ENCODE data around the gene SLC16A3. TPM values are rescaled to one million over a fixed set of nuclear protein-coding genes. Genes with fewer than 3 reads are reported as not detected.

Gene SLC16A3
- total RNA-seq, 1 experiment from 2014 or later: 28.7 TPM

DNA sequence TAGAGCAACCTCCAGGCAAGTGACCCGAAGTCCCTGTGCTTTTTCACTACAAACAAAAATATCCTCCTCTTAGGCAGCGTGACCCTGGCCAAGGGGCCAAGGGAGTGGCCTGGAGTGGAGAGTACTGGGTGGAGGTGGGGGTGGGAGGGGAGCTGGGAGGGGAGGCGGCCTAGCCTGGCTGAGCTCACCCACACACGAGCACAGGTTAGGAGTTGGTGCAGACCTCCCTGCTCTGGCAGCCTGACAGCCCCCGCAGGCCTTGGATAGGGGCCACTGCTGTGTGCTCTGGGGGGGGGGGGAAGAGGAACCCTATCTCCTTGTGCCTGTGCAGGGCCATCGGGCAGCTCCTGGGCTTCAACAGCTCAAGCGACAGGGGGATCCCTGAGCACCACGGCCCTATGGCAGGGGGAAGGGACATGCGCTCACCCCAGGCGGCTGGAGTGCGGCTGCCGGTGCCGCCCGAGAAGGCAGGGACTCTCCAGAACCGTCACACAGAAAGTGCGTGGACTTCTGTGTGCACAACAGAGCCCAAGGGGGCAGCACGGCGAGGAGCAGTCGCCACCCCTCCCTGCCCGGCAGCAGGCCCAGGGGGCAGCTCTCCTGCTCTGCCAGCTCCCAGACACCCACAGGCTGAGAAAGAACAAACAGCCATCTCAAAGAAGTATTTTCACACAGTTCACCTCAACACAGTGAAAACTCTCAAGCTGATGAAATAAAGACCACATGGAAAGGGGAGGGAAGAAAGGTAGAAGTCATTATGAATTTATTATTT, 13.3 kb downstream of the SLC16A3 start:
- H3K27ac Mint-ChIP-seq: no peak overlapping the region
- DNase-seq (ENCODE audit: low spot score): no peak

More for the DNA sequence above, 13.3 kb downstream of the SLC16A3 start:
- CTCF ChIA-PET: interaction anchor here (0.6 to 1.2 kb wide), 2 partner anchors 10 to 204 kb away, joined by 3 read pairs; partner anchors contain the start of gene DCXR
- H3K4me1 Mint-ChIP-seq: peaks cover 4% of the 10 kb centered on the region; the same call in 1 of the 2 replicates
- H3K9me3 Mint-ChIP-seq: no peaks in the 10 kb centered on the region
- peaks cover 44% of the 10 kb centered on the region for H3K36me3 Mint-ChIP-seq
- no peak for ATAC-seq
- no peak for TF ChIP-seq MYBL2 (CRISPR knock-in tag; IDR thresholded peaks at IDR 0.05)
- no peak for TF ChIP-seq NFATC4 (CRISPR knock-in tag; IDR thresholded peaks at IDR 0.05)
- TF ChIP-seq, protein P1, sequence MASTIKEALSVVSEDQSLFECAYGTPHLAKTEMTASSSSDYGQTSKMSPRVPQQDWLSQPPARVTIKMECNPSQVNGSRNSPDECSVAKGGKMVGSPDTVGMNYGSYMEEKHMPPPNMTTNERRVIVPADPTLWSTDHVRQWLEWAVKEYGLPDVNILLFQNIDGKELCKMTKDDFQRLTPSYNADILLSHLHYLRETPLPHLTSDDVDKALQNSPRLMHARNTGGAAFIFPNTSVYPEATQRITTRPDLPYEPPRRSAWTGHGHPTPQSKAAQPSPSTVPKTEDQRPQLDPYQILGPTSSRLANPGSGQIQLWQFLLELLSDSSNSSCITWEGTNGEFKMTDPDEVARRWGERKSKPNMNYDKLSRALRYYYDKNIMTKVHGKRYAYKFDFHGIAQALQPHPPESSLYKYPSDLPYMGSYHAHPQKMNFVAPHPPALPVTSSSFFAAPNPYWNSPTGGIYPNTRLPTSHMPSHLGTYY (CRISPR knock-in tag; IDR thresholded peaks at IDR 0.05): no peak
- TF ChIP-seq, protein P2, sequence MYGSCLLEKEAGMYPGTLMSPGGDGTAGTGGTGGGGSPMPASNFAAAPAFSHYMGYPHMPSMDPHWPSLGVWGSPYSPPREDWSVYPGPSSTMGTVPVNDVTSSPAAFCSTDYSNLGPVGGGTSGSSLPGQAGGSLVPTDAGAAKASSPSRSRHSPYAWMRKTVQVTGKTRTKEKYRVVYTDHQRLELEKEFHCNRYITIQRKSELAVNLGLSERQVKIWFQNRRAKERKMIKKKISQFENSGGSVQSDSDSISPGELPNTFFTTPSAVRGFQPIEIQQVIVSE (CRISPR knock-in tag; IDR thresholded peaks at IDR 0.05; ENCODE audit: borderline replicate concordance): no peak
- TF ChIP-seq, protein P3, sequence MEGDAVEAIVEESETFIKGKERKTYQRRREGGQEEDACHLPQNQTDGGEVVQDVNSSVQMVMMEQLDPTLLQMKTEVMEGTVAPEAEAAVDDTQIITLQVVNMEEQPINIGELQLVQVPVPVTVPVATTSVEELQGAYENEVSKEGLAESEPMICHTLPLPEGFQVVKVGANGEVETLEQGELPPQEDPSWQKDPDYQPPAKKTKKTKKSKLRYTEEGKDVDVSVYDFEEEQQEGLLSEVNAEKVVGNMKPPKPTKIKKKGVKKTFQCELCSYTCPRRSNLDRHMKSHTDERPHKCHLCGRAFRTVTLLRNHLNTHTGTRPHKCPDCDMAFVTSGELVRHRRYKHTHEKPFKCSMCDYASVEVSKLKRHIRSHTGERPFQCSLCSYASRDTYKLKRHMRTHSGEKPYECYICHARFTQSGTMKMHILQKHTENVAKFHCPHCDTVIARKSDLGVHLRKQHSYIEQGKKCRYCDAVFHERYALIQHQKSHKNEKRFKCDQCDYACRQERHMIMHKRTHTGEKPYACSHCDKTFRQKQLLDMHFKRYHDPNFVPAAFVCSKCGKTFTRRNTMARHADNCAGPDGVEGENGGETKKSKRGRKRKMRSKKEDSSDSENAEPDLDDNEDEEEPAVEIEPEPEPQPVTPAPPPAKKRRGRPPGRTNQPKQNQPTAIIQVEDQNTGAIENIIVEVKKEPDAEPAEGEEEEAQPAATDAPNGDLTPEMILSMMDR (IDR thresholded peaks at IDR 0.05): no peak
- no peak for TF ChIP-seq ZNF121 (CRISPR knock-in tag; IDR thresholded peaks at IDR 0.05)
- no peak for TF ChIP-seq NR1H2 (CRISPR knock-in tag; IDR thresholded peaks at IDR 0.05)
- no peak for TF ChIP-seq ZNF416 (CRISPR knock-in tag; IDR thresholded peaks at IDR 0.05)
- no peak for TF ChIP-seq ELF4 (CRISPR knock-in tag; IDR thresholded peaks at IDR 0.05; ENCODE audit: low read depth)
- TF ChIP-seq NFE2L1 (CRISPR knock-in tag; IDR thresholded peaks at IDR 0.05): no peak
- TF ChIP-seq, protein P4, sequence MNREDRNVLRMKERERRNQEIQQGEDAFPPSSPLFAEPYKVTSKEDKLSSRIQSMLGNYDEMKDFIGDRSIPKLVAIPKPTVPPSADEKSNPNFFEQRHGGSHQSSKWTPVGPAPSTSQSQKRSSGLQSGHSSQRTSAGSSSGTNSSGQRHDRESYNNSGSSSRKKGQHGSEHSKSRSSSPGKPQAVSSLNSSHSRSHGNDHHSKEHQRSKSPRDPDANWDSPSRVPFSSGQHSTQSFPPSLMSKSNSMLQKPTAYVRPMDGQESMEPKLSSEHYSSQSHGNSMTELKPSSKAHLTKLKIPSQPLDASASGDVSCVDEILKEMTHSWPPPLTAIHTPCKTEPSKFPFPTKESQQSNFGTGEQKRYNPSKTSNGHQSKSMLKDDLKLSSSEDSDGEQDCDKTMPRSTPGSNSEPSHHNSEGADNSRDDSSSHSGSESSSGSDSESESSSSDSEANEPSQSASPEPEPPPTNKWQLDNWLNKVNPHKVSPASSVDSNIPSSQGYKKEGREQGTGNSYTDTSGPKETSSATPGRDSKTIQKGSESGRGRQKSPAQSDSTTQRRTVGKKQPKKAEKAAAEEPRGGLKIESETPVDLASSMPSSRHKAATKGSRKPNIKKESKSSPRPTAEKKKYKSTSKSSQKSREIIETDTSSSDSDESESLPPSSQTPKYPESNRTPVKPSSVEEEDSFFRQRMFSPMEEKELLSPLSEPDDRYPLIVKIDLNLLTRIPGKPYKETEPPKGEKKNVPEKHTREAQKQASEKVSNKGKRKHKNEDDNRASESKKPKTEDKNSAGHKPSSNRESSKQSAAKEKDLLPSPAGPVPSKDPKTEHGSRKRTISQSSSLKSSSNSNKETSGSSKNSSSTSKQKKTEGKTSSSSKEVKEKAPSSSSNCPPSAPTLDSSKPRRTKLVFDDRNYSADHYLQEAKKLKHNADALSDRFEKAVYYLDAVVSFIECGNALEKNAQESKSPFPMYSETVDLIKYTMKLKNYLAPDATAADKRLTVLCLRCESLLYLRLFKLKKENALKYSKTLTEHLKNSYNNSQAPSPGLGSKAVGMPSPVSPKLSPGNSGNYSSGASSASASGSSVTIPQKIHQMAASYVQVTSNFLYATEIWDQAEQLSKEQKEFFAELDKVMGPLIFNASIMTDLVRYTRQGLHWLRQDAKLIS (CRISPR knock-in tag; IDR thresholded peaks at IDR 0.05; ENCODE audit: borderline replicate concordance): no peak
- no peak for TF ChIP-seq HMGA2 (CRISPR knock-in tag; IDR thresholded peaks at IDR 0.05)
- TF ChIP-seq, protein P5, sequence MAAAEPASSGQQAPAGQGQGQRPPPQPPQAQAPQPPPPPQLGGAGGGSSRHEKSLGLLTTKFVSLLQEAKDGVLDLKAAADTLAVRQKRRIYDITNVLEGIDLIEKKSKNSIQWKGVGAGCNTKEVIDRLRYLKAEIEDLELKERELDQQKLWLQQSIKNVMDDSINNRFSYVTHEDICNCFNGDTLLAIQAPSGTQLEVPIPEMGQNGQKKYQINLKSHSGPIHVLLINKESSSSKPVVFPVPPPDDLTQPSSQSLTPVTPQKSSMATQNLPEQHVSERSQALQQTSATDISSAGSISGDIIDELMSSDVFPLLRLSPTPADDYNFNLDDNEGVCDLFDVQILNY (CRISPR knock-in tag; IDR thresholded peaks at IDR 0.05): no peak
- no peak for TF ChIP-seq TEAD4 (CRISPR knock-in tag; IDR thresholded peaks at IDR 0.05)
- TF ChIP-seq, protein P6, sequence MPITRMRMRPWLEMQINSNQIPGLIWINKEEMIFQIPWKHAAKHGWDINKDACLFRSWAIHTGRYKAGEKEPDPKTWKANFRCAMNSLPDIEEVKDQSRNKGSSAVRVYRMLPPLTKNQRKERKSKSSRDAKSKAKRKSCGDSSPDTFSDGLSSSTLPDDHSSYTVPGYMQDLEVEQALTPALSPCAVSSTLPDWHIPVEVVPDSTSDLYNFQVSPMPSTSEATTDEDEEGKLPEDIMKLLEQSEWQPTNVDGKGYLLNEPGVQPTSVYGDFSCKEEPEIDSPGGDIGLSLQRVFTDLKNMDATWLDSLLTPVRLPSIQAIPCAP (CRISPR knock-in tag; IDR thresholded peaks at IDR 0.05): no peak
- no peak for TF ChIP-seq NR2C2 (CRISPR knock-in tag; IDR thresholded peaks at IDR 0.05)
- TF ChIP-seq TEAD1 (CRISPR knock-in tag; IDR thresholded peaks at IDR 0.05): no peak
- TF ChIP-seq RELA (CRISPR knock-in tag; IDR thresholded peaks at IDR 0.05; ENCODE audit: borderline replicate concordance): no peak
- no peak for TF ChIP-seq ESRRA (CRISPR knock-in tag; IDR thresholded peaks at IDR 0.05; ENCODE audit: borderline replicate concordance)
- POLR2A ChIA-PET: interaction anchor here (0.5 to 1.3 kb wide), 3 partner anchors 11 to 404 kb away, joined by 3 to 4 read pairs (median 3); partner anchors contain the start of gene SLC16A3
- H3K4me3 Mint-ChIP-seq: no peak overlapping the region
- H3K27me3 Mint-ChIP-seq (ENCODE audit: low read depth): no peaks in the 10 kb centered on the region

Measured in WTC11 (cell line).